IMR-90 (cell line): ENCODE data around the gene INO80E. TPM values are rescaled to one million over a fixed set of nuclear protein-coding genes. Genes with fewer than 3 reads are reported as not detected.
A peak's percentile ranks its signal among the peaks of the same experiment; 100 is the strongest.

Experiments
- ATAC-seq: fragments of 200-7000 bp; cut with Tn5 transposase; 2 replicates; pipeline ENCODE4 v1.9.1; 2020; ENCODE audit warnings: low read depth, mild to moderate bottlenecking, moderate library complexity
- BruUV-seq: library from RNA; stranded (reverse); fragments of 400-500 nt; replicated peaks from 2 replicates; lab custom pipeline; 2021; lab: Mats Ljungman, UMichigan
- CTCF ChIA-PET: fragments of 300-600 bp; formaldehyde crosslinking; extraction: SDS; loops from one replicate; lab custom pipeline; 2021; ENCODE audit warnings: antibody characterized with exemption; lab: Yijun Ruan, JAX
- POLR2A ChIA-PET: fragments of 300-600 bp; sonication (Branson Sonifier 250); formaldehyde crosslinking; loops from one replicate; lab custom pipeline; 2022; ENCODE audit warnings: antibody characterized with exemption; ENCODE audit not compliant: unreplicated experiment; lab: Charles Lee
- DNase-seq: peaks from one replicate; pipeline ENCODE4 v3.0.0; 2013
- H2AFZ ChIP-seq: replicated peaks from 2 replicates; pipeline ENCODE3; 2013; ENCODE audit warnings: low read length, mild to moderate bottlenecking; ENCODE audit not compliant: poor library complexity
- H2AK5ac ChIP-seq: 2 replicates; pipeline ENCODE4 v1.6.1; 2013; ENCODE audit warnings: low read depth, low read length, inconsistent platforms
- H2AK9ac ChIP-seq: replicated peaks from 2 replicates; pipeline ENCODE3; 2013; ENCODE audit warnings: mild to moderate bottlenecking, low read depth, low read length, moderate library complexity; ENCODE audit not compliant: poor library complexity
- H2BK120ac ChIP-seq: 2 replicates; pipeline ENCODE4 v1.6.1; 2013; ENCODE audit warnings: low read depth, low read length, inconsistent platforms
- H2BK15ac ChIP-seq: 3 replicates; pipeline ENCODE4 v1.6.1; 2013; ENCODE audit warnings: low read depth, low read length, inconsistent platforms
- H2BK20ac ChIP-seq: 2 replicates; pipeline ENCODE4 v1.6.1; 2013; ENCODE audit warnings: low read depth, mild to moderate bottlenecking, inconsistent platforms, low read length, moderate library complexity
- H2BK5ac ChIP-seq: 2 replicates; pipeline ENCODE4 v1.6.1; 2013; ENCODE audit warnings: mild to moderate bottlenecking, low read depth, low read length, inconsistent platforms; ENCODE audit not compliant: poor library complexity, severe bottlenecking
- H3K14ac ChIP-seq: replicated peaks from 2 replicates; pipeline ENCODE4 v1.6.1; 2013; ENCODE audit warnings: low read depth, low read length, inconsistent platforms
- H3K18ac ChIP-seq: 2 replicates; pipeline ENCODE4 v1.6.1; 2013; ENCODE audit warnings: low read depth, low read length, control low read depth
- H3K23ac ChIP-seq: 2 replicates; pipeline ENCODE4 v1.6.1; 2013; ENCODE audit warnings: low read depth, low read length, inconsistent platforms
- H3K27ac ChIP-seq: 2 replicates; pipeline ENCODE4 v1.5.1; 2013; ENCODE audit warnings: mild to moderate bottlenecking, control low read depth, low read length; ENCODE audit not compliant: insufficient read depth
- H3K27me3 ChIP-seq: 2 replicates; pipeline ENCODE4 v1.6.1; 2013; ENCODE audit warnings: low read length; ENCODE audit not compliant: control insufficient read depth, insufficient read depth
- H3K36me3 ChIP-seq: 2 replicates; pipeline ENCODE4 v1.6.1; 2013; ENCODE audit warnings: low read length, mixed read lengths; ENCODE audit not compliant: control insufficient read depth, insufficient read depth
- H3K4ac ChIP-seq: 2 replicates; pipeline ENCODE4 v1.6.1; 2013; ENCODE audit warnings: low read depth, low read length, inconsistent platforms
- H3K4me1 ChIP-seq: 2 replicates; pipeline ENCODE4 v1.6.1; 2013; ENCODE audit warnings: low read length, mixed read lengths; ENCODE audit not compliant: control insufficient read depth, insufficient read depth
- H3K4me2 ChIP-seq: 2 replicates; pipeline ENCODE4 v1.6.1; 2013; ENCODE audit warnings: low read depth, mild to moderate bottlenecking, control low read depth, low read length, moderate library complexity
- H3K4me3 ChIP-seq: 2 replicates; pipeline ENCODE4 v1.5.1; 2013; ENCODE audit warnings: low read depth, mild to moderate bottlenecking, control low read depth, low read length, moderate library complexity; ENCODE audit not compliant: insufficient read depth
- H3K56ac ChIP-seq: 2 replicates; pipeline ENCODE4 v1.6.1; 2013; ENCODE audit warnings: low read length, inconsistent platforms; ENCODE audit not compliant: insufficient read depth; ENCODE audit errors: extremely low read depth
- H3K79me1 ChIP-seq, 2 experiments: 2 replicates each; pipeline ENCODE4 v1.6.1; 2013; ENCODE audit warnings: low read length in 2 of 2, inconsistent platforms in 1 of 2, low read depth in 1 of 2
- H3K9ac ChIP-seq: 2 replicates; pipeline ENCODE4 v1.6.1; 2013; ENCODE audit warnings: low read depth, low read length, control low read depth
- H3K9me1 ChIP-seq: 2 replicates; pipeline ENCODE4 v1.6.1; 2013; ENCODE audit warnings: low read length, inconsistent platforms; ENCODE audit not compliant: insufficient read depth
- H3K9me3 ChIP-seq: 2 replicates; pipeline ENCODE4 v1.6.1; 2013; ENCODE audit warnings: low read length; ENCODE audit not compliant: control insufficient read depth, insufficient read depth
- H4K20me1 ChIP-seq: 2 replicates; pipeline ENCODE4 v1.6.1; 2013; ENCODE audit warnings: low read length, inconsistent platforms; ENCODE audit not compliant: insufficient read depth
- H4K5ac ChIP-seq: 2 replicates; pipeline ENCODE4 v1.6.1; 2013; ENCODE audit warnings: mild to moderate bottlenecking, low read depth, low read length, control low read depth
- H4K8ac ChIP-seq, 2 experiments: 2 replicates each; pipeline ENCODE4 v1.6.1; 2013; ENCODE audit warnings: low read depth in 2 of 2, low read length in 2 of 2, control low read depth in 1 of 2, inconsistent platforms in 1 of 2
- H4K91ac ChIP-seq: 2 replicates; pipeline ENCODE4 v1.6.1; 2013; ENCODE audit warnings: low read depth, low read length, inconsistent platforms; ENCODE audit not compliant: insufficient read depth
- BHLHE40 ChIP-seq: fragments of 150-350 bp; IDR thresholded peaks from 2 replicates; pipeline ENCODE4 v1.6.1; 2016; ENCODE audit warnings: mild to moderate bottlenecking, low read depth, low read length
- CEBPB ChIP-seq: IDR thresholded peaks from 2 replicates; pipeline ENCODE4 v1.6.1; 2012; ENCODE audit warnings: low read depth, low read length, improper control_type of control experiment
- CHD1 ChIP-seq: IDR thresholded peaks from 2 replicates; pipeline ENCODE4 v1.6.1; 2012; ENCODE audit warnings: low read depth, low read length, improper control_type of control experiment
- CTCF ChIP-seq: conservative IDR thresholded peaks from 2 replicates; pipeline ENCODE4 v1.5.1; 2012; ENCODE audit warnings: mild to moderate bottlenecking, low read depth, low read length, improper control_type of control experiment
- ELK1 ChIP-seq: fragments of 150-350 bp; IDR thresholded peaks from 2 replicates; pipeline ENCODE4 v1.6.1; 2016; ENCODE audit warnings: low read depth, mild to moderate bottlenecking, low read length, moderate library complexity, borderline replicate concordance
- FOS ChIP-seq: fragments of 150-350 bp; IDR thresholded peaks from 2 replicates; pipeline ENCODE4 v1.6.1; 2016; ENCODE audit warnings: low read depth, low read length
- MAZ ChIP-seq: IDR thresholded peaks from 2 replicates; pipeline ENCODE4 v1.6.1; 2012; ENCODE audit warnings: low read depth, mild to moderate bottlenecking, low read length, improper control_type of control experiment, moderate library complexity, borderline replicate concordance
- MXI1 ChIP-seq: IDR thresholded peaks from 2 replicates; pipeline ENCODE4 v1.6.1; 2012; ENCODE audit warnings: low read depth, mild to moderate bottlenecking, low read length, moderate library complexity, borderline replicate concordance
- NFE2L2 ChIP-seq: fragments of 150-350 bp; IDR thresholded peaks from 2 replicates; pipeline ENCODE4 v1.6.1; 2016; ENCODE audit warnings: low read depth, mild to moderate bottlenecking, low read length
- POLR2A ChIP-seq: IDR thresholded peaks from 2 replicates; pipeline ENCODE4 v1.6.1; 2012; ENCODE audit warnings: mild to moderate bottlenecking, low read depth, low read length
- RAD21 ChIP-seq: IDR thresholded peaks from 2 replicates; pipeline ENCODE4 v1.6.1; 2012; ENCODE audit warnings: low read length, improper control_type of control experiment
- RCOR1 ChIP-seq: IDR thresholded peaks from 2 replicates; pipeline ENCODE4 v1.6.1; 2012; ENCODE audit warnings: mild to moderate bottlenecking, low read length, improper control_type of control experiment; ENCODE audit not compliant: insufficient replicate concordance
- RFX5 ChIP-seq: IDR thresholded peaks from 2 replicates; pipeline ENCODE4 v1.8.0; 2012; ENCODE audit warnings: low read depth, mild to moderate bottlenecking, low read length, moderate library complexity
- WGBS, 2 experiments: methylation state at CpG; one replicate each; pipeline versions ENCODE4 v1.1.5 to v1.1.7; 2013; ENCODE audit warnings: missing lambda C conversion rate in 2 of 2; ENCODE audit not compliant: insufficient read length in 1 of 2; ENCODE audit errors: extremely low coverage in 2 of 2; 5-methylcytosine and 5-hydroxymethylcytosine counted together
- dilution Hi-C: fragments of 300-500 bp; cut with HindIII; formaldehyde crosslinking; loops from one replicate; pipeline ENCODE4 v1.14.3; 2018; ENCODE audit warnings: low sequenced_read_pairs; ENCODE audit not compliant: unreplicated experiment
- in situ Hi-C: fragments of 300-500 bp; cut with MboI; formaldehyde crosslinking; loops from 3 replicates; pipeline ENCODE4 v1.14.3; 2019; ENCODE audit warnings: low sequenced_read_pairs, inconsistent platforms, mixed read lengths
- intact Hi-C: fragments of 100-400 bp; cut with micrococcal nuclease; formaldehyde crosslinking; loops from 2 replicates; pipeline ENCODE4 v1.10.0; 2022
- polyA plus RNA-seq, 3 experiments: library from polyadenylated mRNA; depleted of rRNA; stranded (reverse); fragments of >200 nt; gene quantifications; 2 replicates each; pipeline ENCODE4 v1.2.3, GENCODE V29; 2012; ENCODE audit warnings: low replicate concordance in 1 of 3
- total RNA-seq: library from RNA; depleted of rRNA; stranded (reverse); fragments of >200 nt; gene quantifications from 2 replicates; pipeline ENCODE4 v1.2.3, GENCODE V29; 2012
- TF ChIP-seq, protein P1 (sequence below): fragments of 150-350 bp; IDR thresholded peaks from 2 replicates; pipeline ENCODE4 v1.6.1; 2017; ENCODE audit warnings: mild to moderate bottlenecking, antibody characterized with exemption, low read length, low read depth

INO80E gene
- total and polyA plus RNA-seq, 2 of the 4 experiments (the other 2 are of a cell fraction) = 40.9 to 42.1 TPM

GRCh38 chr16:30052671-30053372 is 56.8 kb downstream of the INO80E start:
- H3K79me1 ChIP-seq = peaks cover 6 to 42% of the 10 kb centered on the region in 2 experiments; a peak in 2 of 4 replicates
- peak; percentile 84 for ATAC-seq
- no peaks in the 10 kb centered on the region for H3K27me3 ChIP-seq
- H2BK5ac ChIP-seq = peak overlapping the region; percentile 83
- dilution Hi-C loops (no loop called here), in situ Hi-C loops (no loop called here), intact Hi-C loops (no loop called here)
- no peak overlapping the region for H3K18ac ChIP-seq
- peak overlapping the region; percentile 94 for H2AFZ ChIP-seq
- H3K4me2 ChIP-seq = peak overlapping the region; percentile 91
- H3K4me1 ChIP-seq = peaks cover 7% of the 10 kb centered on the region
- H3K9ac ChIP-seq = peak overlapping the region; percentile 71
- 0% methylated on average over 16 of the region's 58 CpGs; no CpG with 5 or more reads in 1 of the 2 experiments for WGBS, 2 experiments
- 0 out of 2 replicates have a peak overlapping the region, but pooled peaks have one; percentile 33 for H4K5ac ChIP-seq
- 0 out of 2 replicates have a peak overlapping the region, but pooled peaks have one; percentile 63 for H2BK20ac ChIP-seq
- peak overlapping the region; percentile 82 for H3K27ac ChIP-seq
- H2AK5ac ChIP-seq = peak overlapping the region; percentile 81
- H4K8ac ChIP-seq = peak overlapping the region; percentile 74 to 86; a peak in 3 of 4 replicates
- H4K91ac ChIP-seq = peak overlapping the region; percentile 78
- H3K36me3 ChIP-seq = no peaks in the 10 kb centered on the region
- no TSS peak for BruUV-seq
- peak overlapping the region; percentile 61; the same call in 1 of the 2 replicates for H3K56ac ChIP-seq
- peak overlapping the region; percentile 97 for H2AK9ac ChIP-seq
- ChIA-PET POLR2A (interaction anchor here (0.8 kb wide), 1 partner anchor 12 kb away, joined by 4 read pairs; no protein-coding TSS in a partner anchor), CTCF (no interaction called here)
- DNase-seq = peak; percentile 88
- H3K4me3 ChIP-seq = peak overlapping the region; percentile 61
- peak overlapping the region; percentile 41; the same call in 1 of the 3 replicates for H2BK15ac ChIP-seq
- H3K23ac ChIP-seq = peak overlapping the region; percentile 41; the same call in 1 of the 2 replicates
- H3K4ac ChIP-seq = peak overlapping the region; percentile 86
- peak overlapping the region; percentile 88 for H3K14ac ChIP-seq
- H3K9me1 ChIP-seq = peaks cover 14% of the 10 kb centered on the region
- peak overlapping the region; percentile 76 for H2BK120ac ChIP-seq
- no peaks in the 10 kb centered on the region; the same call in 1 of the 2 replicates for H4K20me1 ChIP-seq
- no peaks in the 10 kb centered on the region for H3K9me3 ChIP-seq
- TF ChIP-seq FOS (no peak), MXI1 (peak; percentile 76), MAZ (peak; percentile 79; the same call in 1 of the 2 replicates), CEBPB (no peak), RAD21 (no peak), BHLHE40 (no peak), ELK1 (no peak), RCOR1 (peak; percentile 34), CTCF (no peak), POLR2A (no peak; the same call in 1 of the 2 replicates), RFX5 (no peak), CHD1 (no peak), NFE2L2 (no peak)
- TF ChIP-seq, protein P1, sequence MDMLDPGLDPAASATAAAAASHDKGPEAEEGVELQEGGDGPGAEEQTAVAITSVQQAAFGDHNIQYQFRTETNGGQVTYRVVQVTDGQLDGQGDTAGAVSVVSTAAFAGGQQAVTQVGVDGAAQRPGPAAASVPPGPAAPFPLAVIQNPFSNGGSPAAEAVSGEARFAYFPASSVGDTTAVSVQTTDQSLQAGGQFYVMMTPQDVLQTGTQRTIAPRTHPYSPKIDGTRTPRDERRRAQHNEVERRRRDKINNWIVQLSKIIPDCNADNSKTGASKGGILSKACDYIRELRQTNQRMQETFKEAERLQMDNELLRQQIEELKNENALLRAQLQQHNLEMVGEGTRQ = no peak
